ENCODE data around the gene P3H1.
"Not testable (repeated sequence)": the region's sequence is repeated elsewhere in the genome, so short reads cannot be mapped to it uniquely, and the experiment has no call there.

Gene P3H1, protein sequence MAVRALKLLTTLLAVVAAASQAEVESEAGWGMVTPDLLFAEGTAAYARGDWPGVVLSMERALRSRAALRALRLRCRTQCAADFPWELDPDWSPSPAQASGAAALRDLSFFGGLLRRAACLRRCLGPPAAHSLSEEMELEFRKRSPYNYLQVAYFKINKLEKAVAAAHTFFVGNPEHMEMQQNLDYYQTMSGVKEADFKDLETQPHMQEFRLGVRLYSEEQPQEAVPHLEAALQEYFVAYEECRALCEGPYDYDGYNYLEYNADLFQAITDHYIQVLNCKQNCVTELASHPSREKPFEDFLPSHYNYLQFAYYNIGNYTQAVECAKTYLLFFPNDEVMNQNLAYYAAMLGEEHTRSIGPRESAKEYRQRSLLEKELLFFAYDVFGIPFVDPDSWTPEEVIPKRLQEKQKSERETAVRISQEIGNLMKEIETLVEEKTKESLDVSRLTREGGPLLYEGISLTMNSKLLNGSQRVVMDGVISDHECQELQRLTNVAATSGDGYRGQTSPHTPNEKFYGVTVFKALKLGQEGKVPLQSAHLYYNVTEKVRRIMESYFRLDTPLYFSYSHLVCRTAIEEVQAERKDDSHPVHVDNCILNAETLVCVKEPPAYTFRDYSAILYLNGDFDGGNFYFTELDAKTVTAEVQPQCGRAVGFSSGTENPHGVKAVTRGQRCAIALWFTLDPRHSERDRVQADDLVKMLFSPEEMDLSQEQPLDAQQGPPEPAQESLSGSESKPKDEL

GRCh38 chr1:42766741-42767509 lies at the start of gene P3H1, which contains the start of gene C1orf50:
Gene P3H1 (minus strand): TSS chr1:42767028. CDS start chr1:42766971, 57 bp downstream.
Gene C1orf50 (plus strand): TSS chr1:42767249. CDS start chr1:42767312, 63 bp downstream.
- peak; percentile 99 for DNase-seq

- DNase-seq, result peak; percentile 25
These were observed 49.2 kb upstream of the P3H1 start for GRCh38 chr1:42815941-42816584.

DNA sequence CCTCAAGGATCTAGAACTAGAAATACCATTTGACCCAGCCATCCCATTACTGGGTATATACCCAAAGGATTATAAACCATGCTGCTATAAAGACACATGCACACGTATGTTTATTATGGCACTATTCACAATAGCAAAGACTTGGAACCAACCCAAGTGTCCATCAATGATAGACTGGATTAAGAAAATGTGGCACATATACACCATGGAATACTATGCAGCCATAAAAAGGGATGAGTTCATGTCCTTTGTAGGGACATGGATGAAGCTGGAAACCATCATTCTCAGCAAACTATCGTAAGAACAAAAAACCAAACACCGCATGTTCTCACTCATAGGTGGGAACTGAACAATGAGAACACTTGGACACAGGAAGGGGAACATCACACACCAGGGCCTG lies 48.0 kb upstream of the P3H1 start:
- not testable (repeated sequence) for DNase-seq

DNA sequence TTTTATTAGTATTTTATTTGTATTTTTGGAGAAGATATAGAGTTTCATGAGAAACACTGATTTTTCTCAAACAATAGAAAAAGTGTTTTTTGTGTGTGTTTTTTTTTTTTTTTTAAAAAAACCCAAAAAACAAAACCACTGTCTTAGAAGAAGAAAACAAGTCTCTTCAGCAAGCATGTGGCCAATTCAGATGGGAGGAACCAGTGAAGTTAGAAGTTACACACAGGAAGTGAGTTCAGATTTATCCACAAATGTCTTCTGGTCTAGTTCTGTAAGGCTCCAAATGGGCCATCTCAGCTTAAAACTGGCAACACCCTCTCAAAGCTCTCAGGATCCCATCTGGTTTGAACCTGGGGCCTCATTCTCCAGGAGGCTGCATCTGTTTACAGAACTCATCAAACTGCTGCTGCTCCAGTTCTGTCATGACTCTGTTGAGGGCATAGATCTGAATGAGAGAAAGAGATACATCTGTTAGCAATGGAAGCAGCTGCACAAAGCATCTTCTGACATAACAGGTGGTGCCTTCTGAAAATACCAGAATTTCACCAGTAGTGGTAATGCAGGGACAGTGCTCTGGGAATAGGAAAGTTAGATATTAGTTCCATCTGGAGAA lies 40.3 kb upstream of the P3H1 start:
- no peak for DNase-seq

- peak; percentile 56 for DNase-seq
These were observed 39.8 kb upstream of the P3H1 start for GRCh38 chr1:42806593-42806992.

- DNase-seq, result no peak
These were observed 39.3 kb upstream of the P3H1 start for GRCh38 chr1:42806171-42806570.

DNA sequence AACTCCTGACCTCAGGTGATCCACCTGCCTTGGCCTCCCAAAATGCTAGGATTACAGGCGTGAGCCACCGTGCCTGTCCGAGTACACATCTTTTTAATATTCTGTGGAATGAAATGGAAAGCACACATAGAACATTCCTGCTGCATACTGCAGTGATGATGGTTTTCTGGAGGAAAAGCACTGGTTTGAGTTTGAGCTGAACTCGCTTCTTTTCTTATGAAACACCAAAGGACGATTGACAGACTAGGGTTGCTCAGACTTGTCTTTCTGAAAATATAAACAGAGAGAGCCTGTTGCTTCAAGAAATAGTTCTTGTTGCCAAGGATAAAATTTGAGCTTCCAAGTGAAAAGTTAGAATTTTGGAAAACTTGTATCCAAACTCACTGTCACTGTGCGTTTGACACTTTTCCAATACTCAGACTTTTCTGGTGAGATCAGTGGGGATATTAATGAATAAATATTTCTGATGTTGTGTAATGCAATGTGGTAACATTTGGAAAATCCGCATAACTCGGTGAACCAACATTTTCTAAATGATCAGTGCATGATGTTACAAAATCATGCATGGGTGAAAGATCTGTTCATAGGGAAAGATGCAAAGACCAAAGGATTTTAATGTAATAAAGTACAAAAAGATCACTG lies 35.1 kb upstream of the P3H1 start:
- DNase-seq, result no peak

- DNase-seq, result no peak
These were observed 31.2 kb upstream of the P3H1 start for GRCh38 chr1:42797979-42798378.

DNA sequence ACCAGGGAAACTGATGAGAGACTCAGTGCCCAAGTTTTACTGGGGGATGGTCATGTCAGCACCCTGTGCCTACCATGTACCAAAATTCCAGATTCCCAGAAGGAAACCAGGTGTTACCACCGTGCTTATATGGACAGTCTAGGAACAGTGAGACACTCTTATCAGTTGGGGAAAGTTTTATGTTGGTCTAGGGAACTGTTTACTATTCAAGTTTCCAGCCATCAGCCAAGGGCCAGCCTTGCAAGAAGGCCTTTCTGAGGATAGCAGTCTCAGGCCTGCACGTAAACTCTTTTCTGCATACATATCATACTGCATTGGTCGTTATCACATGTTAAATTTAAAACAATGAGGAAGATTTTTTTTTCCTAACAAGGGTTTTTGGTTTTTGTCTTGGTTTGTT lies 30.6 kb upstream of the P3H1 start:
- DNase-seq, result no peak

DNA sequence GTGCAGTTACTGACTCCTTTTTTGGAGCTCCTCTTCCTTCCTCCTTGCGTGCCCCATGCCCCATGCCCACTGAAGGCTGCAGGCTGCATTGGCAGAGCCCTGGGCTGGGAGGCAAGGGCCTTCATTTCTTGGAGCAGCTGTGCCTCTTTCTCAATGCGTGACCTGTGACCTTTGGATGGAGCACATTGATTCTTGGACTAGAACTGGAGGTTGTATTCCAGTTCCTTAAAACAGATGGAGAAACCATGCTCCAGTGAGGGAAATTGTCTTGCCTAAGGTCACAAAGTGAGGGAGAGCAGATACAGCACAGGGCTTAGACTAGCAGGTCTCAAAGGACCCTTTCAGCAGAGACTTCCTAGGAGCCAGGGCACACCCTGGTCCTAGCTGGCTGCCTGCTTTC lies 27.0 kb upstream of the P3H1 start:
- DNase-seq, result no peak

DNA sequence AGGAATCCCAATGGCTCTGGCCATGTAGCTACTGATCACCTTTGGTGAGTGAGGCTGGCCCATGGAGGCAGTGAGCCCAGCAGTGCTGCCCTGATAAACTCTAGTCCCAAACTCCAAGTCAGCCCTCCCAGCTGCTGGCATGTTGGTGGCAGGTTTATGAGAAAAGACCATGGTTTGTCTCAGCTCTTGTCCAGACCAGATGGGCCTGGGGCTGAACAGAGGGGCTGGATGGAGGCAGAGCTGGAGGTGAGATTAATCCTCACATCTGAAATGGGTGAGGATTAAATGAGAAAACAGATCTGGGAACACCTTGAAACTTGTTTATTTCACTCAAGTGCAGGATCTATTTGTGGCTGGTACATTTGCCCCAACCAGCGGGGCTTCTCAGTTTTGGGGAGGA lies 21.2 kb upstream of the P3H1 start:
- DNase-seq, result no peak

DNA sequence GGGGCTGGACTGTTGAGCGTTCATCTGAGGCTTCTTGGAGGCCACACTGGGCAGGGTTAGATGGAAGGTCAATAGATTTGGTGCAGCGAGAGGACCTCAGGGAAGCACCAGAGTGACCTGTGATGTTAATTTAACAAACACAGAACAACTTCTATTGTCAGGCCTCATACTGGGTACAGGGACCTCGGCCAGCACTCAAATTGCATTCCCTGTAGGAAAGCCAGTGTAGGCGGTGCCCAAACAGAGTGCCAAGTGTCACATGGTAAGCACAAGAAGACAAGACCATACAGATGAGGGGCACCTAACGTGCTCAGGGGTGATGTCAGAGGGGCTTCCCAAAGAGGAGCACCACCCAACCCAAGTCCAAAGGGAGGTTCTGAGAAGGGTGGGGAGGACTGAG lies 19.3 kb upstream of the P3H1 start:
- no peak for DNase-seq

GRCh38 chr1:42784946-42785693 lies 18.3 kb upstream of the P3H1 start, which contains the start of gene TMEM269:
Gene TMEM269 (plus strand): TSS chr1:42784991. CDS start chr1:42789894, 4,903 bp downstream.
- no peak for DNase-seq

DNA sequence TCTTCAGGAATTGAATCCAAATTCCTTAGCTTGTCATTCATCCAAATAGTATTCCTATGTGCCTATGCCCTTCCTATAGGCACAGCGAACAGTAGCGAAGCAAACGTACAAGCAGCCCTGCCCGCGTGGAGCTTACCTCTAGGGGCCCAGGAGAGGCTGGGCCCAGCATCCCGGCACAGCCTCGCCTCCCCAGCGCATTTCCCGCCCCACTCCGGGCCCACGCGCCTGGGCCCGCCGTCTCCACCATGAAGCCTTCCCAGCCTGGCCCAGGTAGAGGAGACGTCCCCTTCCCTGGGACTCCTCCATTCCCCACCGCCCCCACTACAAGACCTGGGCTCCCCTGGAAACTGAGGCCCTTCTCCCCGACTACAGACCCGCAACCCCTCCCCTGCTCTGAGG lies 17.7 kb upstream of the P3H1 start:
- DNase-seq, result no peak

GRCh38 chr1:42783092-42783491 lies 16.3 kb upstream of the P3H1 start:
- no peak for DNase-seq

- DNase-seq, result no peak
These were observed 13.3 kb upstream of the P3H1 start for GRCh38 chr1:42780176-42780575.

DNA sequence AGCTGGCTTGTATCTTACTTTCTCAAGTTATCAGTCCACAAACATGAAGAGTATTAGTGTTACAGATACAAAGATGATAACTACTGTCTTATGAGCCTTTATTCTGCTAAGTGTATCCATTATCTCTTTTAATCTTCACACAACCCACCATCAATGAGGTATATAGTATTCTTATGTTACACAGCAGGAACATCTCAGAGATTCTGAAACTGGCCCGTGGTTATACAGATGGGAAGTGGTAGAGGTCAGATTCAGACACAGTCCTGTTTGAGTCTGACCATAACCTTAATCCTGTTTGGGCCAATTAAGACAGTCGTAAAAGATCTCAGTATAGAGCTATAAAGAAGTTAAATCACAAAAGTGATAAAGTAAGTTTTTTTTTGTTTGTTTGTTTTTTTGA lies 12.9 kb upstream of the P3H1 start:
- DNase-seq, result no peak

- DNase-seq, result peak; percentile 45
These were observed 11.0 kb upstream of the P3H1 start for GRCh38 chr1:42777852-42778251.

DNA sequence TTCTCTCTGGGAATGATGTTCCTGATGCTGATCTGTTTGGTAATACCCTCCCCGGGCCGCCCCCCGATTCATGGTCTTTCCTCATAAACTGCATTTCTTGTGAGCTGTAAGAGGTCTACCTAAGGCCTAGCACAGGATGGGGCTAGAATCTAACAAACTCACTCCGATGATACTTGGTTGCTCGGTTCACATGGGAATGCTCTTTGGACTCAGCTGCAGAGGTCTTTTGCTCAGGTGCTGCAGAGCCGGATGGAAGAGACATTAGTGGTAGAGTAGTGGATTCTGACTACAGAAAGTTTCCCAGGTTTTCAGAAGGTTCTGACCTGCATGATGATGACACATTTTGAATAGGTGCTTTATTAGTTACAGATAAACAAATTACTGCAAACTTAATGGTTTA lies 9.7 kb upstream of the P3H1 start:
- no peak for DNase-seq

DNA sequence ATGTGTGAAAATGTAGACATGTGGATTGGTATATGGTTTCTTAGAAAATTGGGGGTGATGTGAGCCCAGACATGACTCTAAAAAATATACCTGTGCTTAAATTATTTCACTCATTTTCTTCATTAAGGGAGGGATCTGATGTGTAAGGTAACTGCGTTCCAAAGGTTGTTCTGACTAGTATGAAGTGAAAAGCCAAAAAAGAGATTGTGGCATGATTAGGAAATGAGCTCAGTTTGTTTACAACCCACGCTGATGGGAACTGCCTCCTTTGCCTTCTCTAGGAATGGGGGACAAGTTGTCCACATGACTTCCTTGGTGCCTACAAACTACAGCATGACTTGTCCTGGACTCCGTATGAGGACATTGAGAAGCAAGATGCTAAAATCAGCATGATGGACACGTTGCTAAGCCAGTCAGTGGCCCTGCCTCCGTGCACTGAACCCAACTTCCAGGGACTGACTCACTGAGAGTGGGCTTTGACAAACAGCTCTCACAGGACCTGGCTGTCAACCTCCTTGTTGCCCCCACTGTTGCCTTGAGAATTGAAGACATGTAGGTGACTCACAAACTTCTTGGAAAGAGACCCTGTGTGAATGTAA lies 8.2 kb upstream of the P3H1 start:
- DNase-seq, result no peak

DNA sequence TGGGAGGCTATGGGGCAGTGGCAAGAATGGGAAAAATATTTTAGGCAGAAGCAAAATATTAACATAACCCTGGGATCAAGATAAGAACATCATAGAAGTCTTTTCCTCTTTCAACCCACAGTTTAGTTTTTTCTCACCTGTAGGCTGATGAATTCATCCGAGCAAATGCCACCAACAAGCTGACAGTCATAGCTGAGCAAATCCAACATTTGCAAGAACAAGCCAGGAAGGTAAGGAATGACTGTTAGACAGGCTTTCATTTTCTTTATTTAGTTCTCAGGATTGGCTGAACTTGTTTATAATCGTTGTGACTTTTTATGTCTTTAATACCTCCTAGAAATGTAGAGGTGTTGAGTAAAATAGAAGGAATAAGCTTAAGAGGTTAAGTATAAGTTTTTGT lies 6.6 kb upstream of the P3H1 start:
- no peak for DNase-seq
